Fibroblast of peridontal ligament (primary cell): Measurements from ENCODE around the gene NPLOC4.

Source experiments
- DNase-seq: peaks from one replicate; pipeline ENCODE4 v3.0.0-alpha.2; 2010; ENCODE audit errors: extremely low read depth

The NPLOC4 gene

GRCh38 chr17:81546906-81547613, 89.9 kb downstream of the NPLOC4 start:
- no peak for DNase-seq

GRCh38 chr17:81545160-81545949, 91.6 kb downstream of the NPLOC4 start:
- no peak for DNase-seq

GRCh38 chr17:81544281-81544974, 92.5 kb downstream of the NPLOC4 start:
- no peak for DNase-seq

- no peak for DNase-seq
Measured at GRCh38 chr17:81543756-81544155, 93.2 kb downstream of the NPLOC4 start.

GRCh38 chr17:81543339-81543675, 93.6 kb downstream of the NPLOC4 start:
- DNase-seq: no peak

GRCh38 chr17:81542431-81543338, 94.2 kb downstream of the NPLOC4 start:
- DNase-seq: no peak

GRCh38 chr17:81541123-81541522, 95.8 kb downstream of the NPLOC4 start:
- DNase-seq: no peak

GRCh38 chr17:81540676-81541027, 96.3 kb downstream of the NPLOC4 start:
- no peak for DNase-seq

GRCh38 chr17:81539961-81540675, 96.8 kb downstream of the NPLOC4 start:
- no peak for DNase-seq

GRCh38 chr17:81539571-81539900, 97.4 kb downstream of the NPLOC4 start:
- DNase-seq: no peak

- DNase-seq: no peak
Measured at GRCh38 chr17:81538651-81539570, 98.0 kb downstream of the NPLOC4 start.

- no peak for DNase-seq
Measured at GRCh38 chr17:81537856-81538555, 98.9 kb downstream of the NPLOC4 start.

- no peak for DNase-seq
Measured at GRCh38 chr17:81537343-81537855, 99.5 kb downstream of the NPLOC4 start.

- no peak for DNase-seq
Measured at GRCh38 chr17:81536299-81537290, 100.3 kb downstream of the NPLOC4 start.

- DNase-seq: no peak
Measured at GRCh38 chr17:81535480-81536298, 101.2 kb downstream of the NPLOC4 start.

- no peak for DNase-seq
Measured at GRCh38 chr17:81535007-81535328, 101.9 kb downstream of the NPLOC4 start.
